ENCODE measurements around the gene ZFP36. TPM values are rescaled to one million over a fixed set of nuclear protein-coding genes. Genes with fewer than 3 reads are reported as not detected.

ZFP36 gene
- total and polyA plus RNA-seq, 4 experiments from 2014 or later, result 151 to 191 (median 158) TPM

DNA sequence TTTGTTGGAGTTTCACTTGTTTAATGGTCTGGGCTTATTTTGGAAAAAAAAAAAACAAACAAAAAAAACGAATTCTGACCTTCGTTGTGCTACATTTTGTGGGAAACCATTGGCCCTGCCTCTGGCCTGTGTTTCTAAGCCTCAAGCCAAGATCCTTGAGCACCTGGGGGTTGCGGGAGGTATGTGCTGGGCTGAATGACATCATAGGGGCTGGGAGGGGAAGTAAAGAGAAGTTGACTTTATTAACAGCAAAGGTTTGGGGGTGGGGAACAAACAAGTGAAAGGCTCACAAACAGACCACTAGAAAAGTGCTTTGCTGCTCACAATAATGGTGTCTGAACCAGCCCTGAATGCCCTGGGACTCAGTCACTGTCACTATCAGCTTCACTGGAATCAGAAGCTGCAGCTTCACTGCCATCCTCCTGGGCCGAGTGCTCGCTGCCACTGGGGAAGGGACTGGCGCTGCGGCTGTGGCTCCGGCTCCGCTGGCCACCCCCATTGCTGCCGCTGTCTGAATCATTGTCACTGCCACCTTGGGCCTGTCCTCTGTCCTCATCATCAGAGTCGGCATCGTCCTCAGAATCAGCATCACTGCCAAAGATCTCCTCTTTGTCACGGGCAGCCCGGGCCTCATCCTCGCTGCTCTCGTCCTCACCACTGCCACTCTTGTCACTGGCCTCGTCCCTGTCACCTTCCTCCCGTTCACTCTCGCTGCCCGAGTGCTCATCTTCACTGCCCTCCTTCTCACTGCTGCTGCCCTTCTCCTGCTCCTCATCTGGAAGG is 20.8 kb upstream of the ZFP36 start:
- Histone ChIP-seq H3K36me3 (ENCODE audit: insufficient read depth, low read length) (peaks cover 61% of the 10 kb centered on the region), H3K27me3 (ENCODE audit: insufficient read depth, low read length) (no peaks in the 10 kb centered on the region), H3K4me1 (ENCODE audit: insufficient read depth, low read length) (peaks cover 12% of the 10 kb centered on the region), H3K4me3 (ENCODE audit: low read length in 2 of 2) (no peak overlapping the region), H3K27ac (ENCODE audit: low read depth, low read length) (no peak overlapping the region), H3K9me3 (ENCODE audit: control insufficient read depth in 1 of 2, low read length in 2 of 2) (no peaks in the 10 kb centered on the region)
- CTCF ChIA-PET (ENCODE audit: partially characterized antibody), result interaction anchor here (1.5 kb wide), 1 partner anchor 264 kb away, joined by 3 read pairs; no protein-coding TSS in a partner anchor
- H3K27me3 Mint-ChIP-seq, result no peaks in the 10 kb centered on the region
- intact Hi-C loops (cut with micrococcal nuclease), result no loop called here
- no peaks in the 10 kb centered on the region for H3K9me3 Mint-ChIP-seq
- POLR2A ChIA-PET (ENCODE audit: partially characterized antibody), result interaction anchor here (0.7 to 0.8 kb wide), 2 partner anchors 26 to 254 kb away, joined by 3 read pairs; no protein-coding TSS in a partner anchor
- H3K27ac Mint-ChIP-seq, result peak overlapping the region in 6 of 7 donors; percentile 53 to 89 (median 80)
- peak overlapping the region in 1 of 8 donors; percentile 15 for H3K4me3 Mint-ChIP-seq
- H3K36me3 Mint-ChIP-seq, result peaks cover 39 to 89% of the 10 kb centered on the region in 2 donors
- DNase-seq, result no peak
- peaks cover 7 to 22% (median 14%) of the 10 kb centered on the region in 4 donors for H3K4me1 Mint-ChIP-seq

DNA sequence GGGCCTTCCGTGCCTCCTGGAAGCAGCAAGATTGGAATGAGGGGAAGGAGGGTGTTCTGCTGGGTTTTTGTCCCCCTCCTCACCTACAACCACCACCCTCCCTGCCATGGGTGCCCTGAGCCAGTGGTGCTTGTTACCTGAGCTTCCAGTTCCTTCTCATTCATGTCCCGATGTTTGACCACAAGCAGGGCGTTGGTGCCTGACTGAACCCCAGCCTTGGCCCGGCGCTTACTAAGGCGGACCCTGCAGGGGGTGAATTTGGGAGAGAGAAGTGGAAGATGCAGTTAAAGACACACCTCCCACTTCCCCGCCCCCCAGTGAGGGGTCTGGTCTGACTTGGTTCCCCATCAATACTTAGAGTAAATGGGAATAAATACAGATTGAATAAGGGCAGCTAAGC is 20.1 kb upstream of the ZFP36 start:
- peak overlapping the region in 4 of 7 donors; percentile 11 to 82 (median 69) for H3K27ac Mint-ChIP-seq

GRCh38 chr19:39388657-39389056 is 18.0 kb upstream of the ZFP36 start:
- Mint-ChIP-seq H3K27me3 (no peaks in the 10 kb centered on the region), H3K36me3 (peaks cover 35 to 80% of the 10 kb centered on the region in 2 donors), H3K4me1 (peaks cover 19 to 43% (median 28%) of the 10 kb centered on the region in 4 donors), H3K4me3 (peak overlapping the region in 2 of 8 donors; percentile 49 to 60), H3K9me3 (no peaks in the 10 kb centered on the region), H3K27ac (peak overlapping the region; percentile 32 to 100 (median 88))
- Histone ChIP-seq H3K27me3 (ENCODE audit: insufficient read depth, low read length) (no peaks in the 10 kb centered on the region), H3K36me3 (ENCODE audit: insufficient read depth, low read length) (peaks cover 50% of the 10 kb centered on the region), H3K4me1 (ENCODE audit: insufficient read depth, low read length) (peaks cover 25% of the 10 kb centered on the region), H3K9me3 (ENCODE audit: control insufficient read depth in 1 of 2, low read length in 2 of 2) (no peaks in the 10 kb centered on the region), H3K4me3 (ENCODE audit: low read length in 2 of 2) (no peak overlapping the region), H3K27ac (ENCODE audit: low read depth, low read length) (peak overlapping the region; percentile 99)
- no peak for DNase-seq
- CTCF ChIA-PET (ENCODE audit: partially characterized antibody), result no interaction called here
- intact Hi-C loops (cut with micrococcal nuclease), result no loop called here
- POLR2A ChIA-PET (ENCODE audit: partially characterized antibody), result interaction anchor here (1.0 to 5.6 kb wide), 3 partner anchors 16 to 47 kb away, joined by 4 to 181 read pairs (median 89); partner anchors contain the start of genes RPS16, SAMD4B and ZFP36

More for the DNA sequence above, 20.1 kb upstream of the ZFP36 start:
- no peaks in the 10 kb centered on the region for H3K9me3 ChIP-seq (ENCODE audit: control insufficient read depth in 1 of 2, low read length in 2 of 2)
- DNase-seq, result no peak
- Mint-ChIP-seq H3K4me1 (peaks cover 13 to 29% (median 19%) of the 10 kb centered on the region in 4 donors), H3K36me3 (peaks cover 35 to 89% of the 10 kb centered on the region in 2 donors), H3K4me3 (no peak overlapping the region), H3K27me3 (no peaks in the 10 kb centered on the region), H3K9me3 (no peaks in the 10 kb centered on the region)
- H3K27me3 ChIP-seq (ENCODE audit: insufficient read depth, low read length), result no peaks in the 10 kb centered on the region
- ChIA-PET POLR2A (ENCODE audit: partially characterized antibody) (interaction anchor here (0.5 kb wide), 1 partner anchor 545 kb away, joined by 3 read pairs; no protein-coding TSS in a partner anchor), CTCF (ENCODE audit: partially characterized antibody) (interaction anchor here (1.5 kb wide), 1 partner anchor 264 kb away, joined by 3 read pairs; no protein-coding TSS in a partner anchor)
- intact Hi-C loops (cut with micrococcal nuclease), result no loop called here
- no peak overlapping the region for H3K27ac ChIP-seq (ENCODE audit: low read depth, low read length)
- H3K4me3 ChIP-seq (ENCODE audit: low read length in 2 of 2), result no peak overlapping the region
- H3K4me1 ChIP-seq (ENCODE audit: insufficient read depth, low read length), result peaks cover 12% of the 10 kb centered on the region
- H3K36me3 ChIP-seq (ENCODE audit: insufficient read depth, low read length), result peaks cover 61% of the 10 kb centered on the region

DNA sequence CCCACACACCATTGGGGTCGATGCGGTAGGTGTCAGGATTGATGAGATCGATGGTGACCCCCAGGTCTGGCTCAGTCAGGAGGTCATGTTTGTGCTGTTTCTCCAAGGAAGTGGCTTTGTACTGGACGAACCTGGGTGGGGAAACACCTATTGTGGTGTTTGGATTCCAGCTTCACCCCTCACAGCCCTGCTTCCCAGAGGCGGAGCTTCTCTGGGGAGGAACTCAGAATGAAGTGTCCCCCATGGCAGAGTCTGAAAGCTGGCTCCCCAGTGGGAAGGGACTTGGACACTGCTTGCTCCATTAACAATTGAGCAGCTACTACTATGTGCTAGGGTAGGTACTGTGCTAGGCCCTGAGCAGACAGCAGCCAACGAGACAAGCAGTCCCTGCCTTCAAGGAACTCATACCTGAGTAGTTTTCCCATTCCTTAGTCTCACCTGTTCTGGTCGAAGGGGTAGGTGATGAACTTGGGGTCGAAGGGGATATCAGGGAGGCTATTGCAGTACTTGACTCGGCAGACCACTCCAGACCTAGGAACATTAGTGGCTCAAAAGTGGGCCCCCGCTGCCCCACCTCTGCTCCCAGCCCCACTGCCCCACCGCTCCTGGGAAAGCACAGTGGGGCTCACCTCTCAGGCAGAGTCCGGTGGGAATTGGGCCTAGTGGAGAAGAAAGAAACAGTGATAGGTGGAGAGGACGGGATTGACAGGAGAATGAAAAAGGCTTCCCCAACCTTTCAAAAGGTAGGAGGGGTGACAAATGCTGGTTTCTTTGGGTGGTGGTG is 16.8 kb upstream of the ZFP36 start:
- POLR2A ChIA-PET (ENCODE audit: partially characterized antibody), result interaction anchor here (0.5 to 5.6 kb wide), 6 partner anchors 15 to 987 kb away, joined by 3 to 181 read pairs (median 40); partner anchors contain the start of genes EID2B, GMFG, PLEKHG2 and RPS16
- H3K27ac ChIP-seq (ENCODE audit: low read depth, low read length), result peak overlapping the region; percentile 99
- peaks cover 39 to 78% of the 10 kb centered on the region in 2 donors for H3K36me3 Mint-ChIP-seq
- intact Hi-C loops (cut with micrococcal nuclease), result loop anchor here (2.0 to 5.0 kb wide), 2 partner anchors 55 to 263 kb away; partner anchors contain the start of genes PAK4 and SUPT5H
- peaks cover 26% of the 10 kb centered on the region for H3K4me1 ChIP-seq (ENCODE audit: insufficient read depth, low read length)
- H3K9me3 Mint-ChIP-seq, result no peaks in the 10 kb centered on the region
- CTCF ChIA-PET (ENCODE audit: partially characterized antibody), result interaction anchor here (0.6 to 15.4 kb wide), 3 partner anchors 22 to 315 kb away, joined by 4 to 215 read pairs (median 5); partner anchors contain the start of gene PLEKHG2
- H3K9me3 ChIP-seq (ENCODE audit: control insufficient read depth in 1 of 2, low read length in 2 of 2), result no peaks in the 10 kb centered on the region
- peak overlapping the region; percentile 70 to 82 for H3K4me3 ChIP-seq (ENCODE audit: low read length in 2 of 2)
- H3K4me3 Mint-ChIP-seq, result peak overlapping the region; percentile 90 to 99 (median 98)
- no peak for DNase-seq
- H3K36me3 ChIP-seq (ENCODE audit: insufficient read depth, low read length), result peaks cover 52% of the 10 kb centered on the region
- H3K27ac Mint-ChIP-seq, result peak overlapping the region; percentile 93 to 100 (median 100)
- no peaks in the 10 kb centered on the region for H3K27me3 Mint-ChIP-seq
- no peaks in the 10 kb centered on the region for H3K27me3 ChIP-seq (ENCODE audit: insufficient read depth, low read length)
- peaks cover 22 to 46% (median 31%) of the 10 kb centered on the region in 4 donors for H3K4me1 Mint-ChIP-seq

DNA sequence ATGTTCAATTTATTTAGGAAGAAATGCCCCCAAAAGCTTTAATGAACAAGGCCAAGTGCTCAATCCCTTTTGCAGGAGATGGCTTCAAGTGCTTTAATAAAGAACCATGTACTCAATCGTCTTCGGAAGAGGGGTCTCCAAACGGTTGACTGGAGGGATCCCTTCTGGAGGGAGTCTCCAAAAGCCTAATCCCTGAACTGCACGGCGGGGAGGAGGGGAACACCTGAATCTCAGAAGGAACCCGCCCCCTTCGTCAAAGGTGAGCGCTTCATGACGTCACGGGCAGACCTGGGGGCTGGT is 16.2 kb upstream of the ZFP36 start:
- H3K27me3 Mint-ChIP-seq, result no peaks in the 10 kb centered on the region
- H3K4me1 ChIP-seq (ENCODE audit: insufficient read depth, low read length), result peaks cover 26% of the 10 kb centered on the region
- DNase-seq, result peak in 1 of 5 donors; percentile 95
- peaks cover 43 to 78% of the 10 kb centered on the region in 2 donors for H3K36me3 Mint-ChIP-seq
- ChIA-PET CTCF (ENCODE audit: partially characterized antibody) (interaction anchor here (0.6 to 15.4 kb wide), 3 partner anchors 21 to 316 kb away, joined by 4 to 215 read pairs (median 5); partner anchors contain the start of gene PLEKHG2), POLR2A (ENCODE audit: partially characterized antibody) (interaction anchor here (1.0 to 5.6 kb wide), 17 partner anchors 14 to 1016 kb away, joined by 3 to 181 read pairs (median 6); partner anchors contain the start of genes EID2B, GMFG, PAK4 and PLEKHG2)
- peak overlapping the region; percentile 99 for H3K27ac ChIP-seq (ENCODE audit: low read depth, low read length)
- peak overlapping the region; percentile 93 to 100 (median 100) for H3K27ac Mint-ChIP-seq
- no peaks in the 10 kb centered on the region for H3K9me3 Mint-ChIP-seq
- peak overlapping the region; percentile 90 to 99 (median 98) for H3K4me3 Mint-ChIP-seq
- H3K9me3 ChIP-seq (ENCODE audit: control insufficient read depth in 1 of 2, low read length in 2 of 2), result no peaks in the 10 kb centered on the region
- peaks cover 22 to 46% (median 33%) of the 10 kb centered on the region in 4 donors for H3K4me1 Mint-ChIP-seq
- peak overlapping the region; percentile 70 to 82 for H3K4me3 ChIP-seq (ENCODE audit: low read length in 2 of 2)
- peaks cover 58% of the 10 kb centered on the region for H3K36me3 ChIP-seq (ENCODE audit: insufficient read depth, low read length)
- intact Hi-C loops (cut with micrococcal nuclease), result loop anchor here (2.0 to 5.0 kb wide), 2 partner anchors 54 to 263 kb away; partner anchors contain the start of genes PAK4 and SUPT5H
- no peaks in the 10 kb centered on the region for H3K27me3 ChIP-seq (ENCODE audit: insufficient read depth, low read length)

GRCh38 chr19:39390751-39391437 is 15.8 kb upstream of the ZFP36 start, which contains the start of the genes MED29 and PAF1:
Gene MED29, plus strand, starts transcription at chr19:39391378. Its CDS starts 45 bp downstream, at chr19:39391423.
Gene PAF1, minus strand, starts transcription at chr19:39391106. Its CDS starts 242 bp downstream, at chr19:39390864.
- peak within 1 kb of the TSS; percentile 71 to 93 for H3K4me3 ChIP-seq (ENCODE audit: low read length in 2 of 2)
- Mint-ChIP-seq H3K36me3 (peaks cover 42 to 75% of the 10 kb centered on the region in 2 donors), H3K27me3 (no peaks in the 10 kb centered on the region), H3K4me1 (peaks cover 22 to 46% (median 33%) of the 10 kb centered on the region in 4 donors), H3K9me3 (no peaks in the 10 kb centered on the region), H3K27ac (peak within 1 kb of the TSS; percentile 93 to 100 (median 100)), H3K4me3 (peak within 1 kb of the TSS; percentile 90 to 99 (median 98))
- ChIA-PET POLR2A (ENCODE audit: partially characterized antibody) (interaction anchor here (0.6 to 5.6 kb wide), 22 partner anchors 13 to 1016 kb away, joined by 3 to 181 read pairs (median 5); partner anchors contain the start of genes EID2, EID2B, GMFG and PAK4), CTCF (ENCODE audit: partially characterized antibody) (interaction anchor here (0.6 to 15.4 kb wide), 5 partner anchors 21 to 153 kb away, joined by 3 to 215 read pairs (median 6); partner anchors contain the start of genes EID2B, PLEKHG2 and RPS16)
- H3K9me3 ChIP-seq (ENCODE audit: control insufficient read depth in 1 of 2, low read length in 2 of 2), result no peaks in the 10 kb centered on the region
- intact Hi-C loops (cut with micrococcal nuclease), result loop anchor here (1.0 to 5.0 kb wide), 6 partner anchors 11 to 264 kb away; partner anchors contain the start of genes PAK4, PLEKHG2, SAMD4B and SUPT5H
- DNase-seq, result peak; percentile 96 to 99 (median 99)
- peaks cover 26% of the 10 kb centered on the region for H3K4me1 ChIP-seq (ENCODE audit: insufficient read depth, low read length)
- H3K27ac ChIP-seq (ENCODE audit: low read depth, low read length), result peak within 1 kb of the TSS; percentile 99
- H3K36me3 ChIP-seq (ENCODE audit: insufficient read depth, low read length), result peaks cover 55% of the 10 kb centered on the region
- H3K27me3 ChIP-seq (ENCODE audit: insufficient read depth, low read length), result no peaks in the 10 kb centered on the region

Measured in CD4-positive, alpha-beta memory T cell (primary cell).